Measurements from ENCODE around the gene SEC14L2. TPM values are rescaled to one million over a fixed set of nuclear protein-coding genes. Genes with fewer than 3 reads are reported as not detected.

Gene SEC14L2
- total and polyA plus RNA-seq, 4 donors = 6.1 to 10.3 (median 8.0) TPM

- Histone ChIP-seq H3K36me3 (ENCODE audit: control insufficient read depth in 4 of 4, insufficient read depth in 4 of 4, low read length in 4 of 4) (peaks cover 0 to 36% (median 5%) of the 10 kb centered on the region in 4 donors), H3K9ac (ENCODE audit: insufficient read depth in 1 of 2, low read length in 2 of 2) (no peak overlapping the region), H3K4me3 (no peak overlapping the region), H3K27ac (ENCODE audit: low read depth in 1 of 2, low read length in 1 of 2) (no peak overlapping the region), H3K27me3 (ENCODE audit: control insufficient read depth in 3 of 3, insufficient read depth in 3 of 3, low read length in 2 of 3) (no peaks in the 10 kb centered on the region), H3K9me3 (ENCODE audit: control insufficient read depth in 4 of 4, insufficient read depth in 3 of 4, low read length in 3 of 4) (no peaks in the 10 kb centered on the region), H3K4me1 (ENCODE audit: control insufficient read depth in 5 of 5, insufficient read depth in 5 of 5, low read length in 5 of 5) (peaks cover 0 to 8% (median 0%) of the 10 kb centered on the region in 5 donors)
- ATAC-seq (ENCODE audit: insufficient read depth, low FRiP score) (no peak), DNase-seq (no peak)
- WGBS, 2 donors = 85 to 95% methylated on average over 5 of the region's 5 CpGs
- TF ChIP-seq CTCF (IDR thresholded peaks at IDR 0.05; ENCODE audit: control extremely low read depth, extremely low read depth) = no peak
Observed at GRCh38 chr22:30382340-30382739, 14.5 kb upstream of the SEC14L2 start.

GRCh38 chr22:30383061-30383460, 13.8 kb upstream of the SEC14L2 start:
- Histone ChIP-seq H3K27me3 (ENCODE audit: control insufficient read depth in 3 of 3, insufficient read depth in 3 of 3, low read length in 2 of 3) (no peaks in the 10 kb centered on the region), H3K36me3 (ENCODE audit: control insufficient read depth in 4 of 4, insufficient read depth in 4 of 4, low read length in 4 of 4) (peaks cover 0 to 31% (median 5%) of the 10 kb centered on the region in 4 donors), H3K4me1 (ENCODE audit: control insufficient read depth in 5 of 5, insufficient read depth in 5 of 5, low read length in 5 of 5) (peaks cover 0 to 10% (median 0%) of the 10 kb centered on the region in 5 donors), H3K9ac (ENCODE audit: insufficient read depth in 1 of 2, low read length in 2 of 2) (no peak overlapping the region), H3K9me3 (ENCODE audit: control insufficient read depth in 4 of 4, insufficient read depth in 3 of 4, low read length in 3 of 4) (no peaks in the 10 kb centered on the region), H3K27ac (ENCODE audit: low read depth in 1 of 2, low read length in 1 of 2) (no peak overlapping the region), H3K4me3 (no peak overlapping the region)
- no peak for TF ChIP-seq CTCF (IDR thresholded peaks at IDR 0.05; ENCODE audit: control extremely low read depth, extremely low read depth)
- WGBS, 2 donors = 63 to 92% methylated on average over 3 of the region's 3 CpGs
- no peak for DNase-seq
- ATAC-seq (ENCODE audit: insufficient read depth, low FRiP score) = no peak

- no peak for ATAC-seq (ENCODE audit: insufficient read depth, low FRiP score)
- H3K9me3 ChIP-seq (ENCODE audit: control insufficient read depth in 4 of 4, insufficient read depth in 3 of 4, low read length in 3 of 4) = peaks cover 0 to 3% (median 0%) of the 10 kb centered on the region in 4 donors
- no peak for DNase-seq
- H3K9ac ChIP-seq (ENCODE audit: insufficient read depth in 1 of 2, low read length in 2 of 2) = no peak overlapping the region
- H3K36me3 ChIP-seq (ENCODE audit: control insufficient read depth in 4 of 4, insufficient read depth in 4 of 4, low read length in 4 of 4) = peaks cover 0 to 19% (median 4%) of the 10 kb centered on the region in 4 donors
- H3K4me3 ChIP-seq = no peak overlapping the region
- no peak overlapping the region for H3K27ac ChIP-seq (ENCODE audit: low read depth in 1 of 2, low read length in 1 of 2)
- peaks cover 0 to 10% (median 0%) of the 10 kb centered on the region in 5 donors for H3K4me1 ChIP-seq (ENCODE audit: control insufficient read depth in 5 of 5, insufficient read depth in 5 of 5, low read length in 5 of 5)
- no peak for TF ChIP-seq CTCF (IDR thresholded peaks at IDR 0.05; ENCODE audit: control extremely low read depth, extremely low read depth)
- H3K27me3 ChIP-seq (ENCODE audit: control insufficient read depth in 3 of 3, insufficient read depth in 3 of 3, low read length in 2 of 3) = no peaks in the 10 kb centered on the region
- 94 to 97% methylated on average over 10 of the region's 10 CpGs for WGBS, 2 donors
Observed at GRCh38 chr22:30385942-30386341, 10.9 kb upstream of the SEC14L2 start.

- H3K27ac ChIP-seq (ENCODE audit: low read depth in 1 of 2, low read length in 1 of 2) = peak overlapping the region; percentile 70 to 81
- DNase-seq = peak in 1 of 3 donors; percentile 9
- H3K36me3 ChIP-seq (ENCODE audit: control insufficient read depth in 4 of 4, insufficient read depth in 4 of 4, low read length in 4 of 4) = peaks cover 0 to 13% (median 4%) of the 10 kb centered on the region in 4 donors
- H3K27me3 ChIP-seq (ENCODE audit: control insufficient read depth in 3 of 3, insufficient read depth in 3 of 3, low read length in 2 of 3) = no peaks in the 10 kb centered on the region
- WGBS, 2 donors = 27 to 31% methylated on average over 10 of the region's 10 CpGs
- TF ChIP-seq CTCF (IDR thresholded peaks at IDR 0.05; ENCODE audit: control extremely low read depth, extremely low read depth) = no peak
- no peak for ATAC-seq (ENCODE audit: insufficient read depth, low FRiP score)
- peak overlapping the region; percentile 37 to 58 for H3K9ac ChIP-seq (ENCODE audit: insufficient read depth in 1 of 2, low read length in 2 of 2)
- H3K4me3 ChIP-seq = peak overlapping the region; percentile 77
- peaks cover 0 to 10% (median 0%) of the 10 kb centered on the region in 5 donors for H3K4me1 ChIP-seq (ENCODE audit: control insufficient read depth in 5 of 5, insufficient read depth in 5 of 5, low read length in 5 of 5)
- H3K9me3 ChIP-seq (ENCODE audit: control insufficient read depth in 4 of 4, insufficient read depth in 3 of 4, low read length in 3 of 4) = peaks cover 0 to 4% (median 0%) of the 10 kb centered on the region in 4 donors
Observed at GRCh38 chr22:30386608-30386959, 10.2 kb upstream of the SEC14L2 start.

Measured in lung (tissue), 12 donors.